BJ (cell line): Measurements from ENCODE around the gene SPG21. TPM values are rescaled to one million over a fixed set of nuclear protein-coding genes. Genes with fewer than 3 reads are reported as not detected.
A peak's percentile ranks its signal among the peaks of the same experiment; 100 is the strongest.
"Not testable (repeated sequence)": the region's sequence is repeated elsewhere in the genome, so short reads cannot be mapped to it uniquely, and the experiment has no call there.

Source experiments
- CTCF ChIA-PET: fragments of 350-600 bp; formaldehyde crosslinking; extraction: SDS; loops from one replicate; lab custom pipeline; 2021; ENCODE audit warnings: antibody characterized with exemption, inconsistent platforms; lab: Yijun Ruan, JAX
- POLR2A ChIA-PET: fragments of 300-600 bp; sonication (Branson Sonifier 250); formaldehyde crosslinking; extraction: SDS; loops from one replicate; lab custom pipeline; 2021; ENCODE audit warnings: antibody characterized with exemption; lab: Charles Lee
- DNase-seq: peaks from one replicate; pipeline ENCODE4 v3.0.0-alpha.2; 2011; ENCODE audit warnings: low read depth
- H3K27me3 ChIP-seq: 2 replicates; pipeline ENCODE4 v1.6.0; 2011; ENCODE audit warnings: low read length; ENCODE audit not compliant: control insufficient read depth, insufficient read depth
- H3K36me3 ChIP-seq: 2 replicates; pipeline ENCODE4 v1.5.1; 2011; ENCODE audit warnings: low read length; ENCODE audit not compliant: control insufficient read depth, insufficient read depth
- H3K4me3 ChIP-seq: 2 replicates; pipeline ENCODE4 v1.5.1; 2011; ENCODE audit warnings: low read depth, mild to moderate bottlenecking, control low read depth, low read length
- CTCF ChIP-seq: IDR thresholded peaks from 2 replicates; pipeline ENCODE4 v1.5.1; 2011; ENCODE audit warnings: low read depth, mild to moderate bottlenecking, control low read depth, inconsistent platforms, low read length, moderate library complexity; ENCODE audit not compliant: insufficient read depth
- polyA plus RNA-seq: library from polyadenylated mRNA; depleted of rRNA; stranded (reverse); fragments of >200 nt; gene quantifications from 2 replicates; pipeline ENCODE4 v1.2.3, GENCODE V29; 2011

Gene SPG21
- polyA plus RNA-seq, 1 experiment, result 54.7 TPM

- CTCF ChIA-PET, result no interaction called here
- POLR2A ChIA-PET, result no interaction called here
- DNase-seq, result no peak
These were observed 38.6 kb upstream of the SPG21 start for GRCh38 chr15:65028338-65028737.

GRCh38 chr15:65027593-65027992 is 37.9 kb upstream of the SPG21 start:
- no peak for TF ChIP-seq CTCF
- no peak for DNase-seq
- ChIA-PET CTCF (no interaction called here), POLR2A (no interaction called here)
- peaks cover 8% of the 10 kb centered on the region for H3K36me3 ChIP-seq
- H3K27me3 ChIP-seq, result peaks cover 3% of the 10 kb centered on the region; the same call in 1 of the 2 replicates
- H3K4me3 ChIP-seq, result no peak overlapping the region

More at GRCh38 chr15:65028338-65028737, 38.6 kb upstream of the SPG21 start:
- peaks cover 8% of the 10 kb centered on the region for H3K36me3 ChIP-seq
- H3K4me3 ChIP-seq, result peak overlapping the region; percentile 91
- H3K27me3 ChIP-seq, result peaks cover 3% of the 10 kb centered on the region; the same call in 1 of the 2 replicates
- no peak for TF ChIP-seq CTCF

DNA sequence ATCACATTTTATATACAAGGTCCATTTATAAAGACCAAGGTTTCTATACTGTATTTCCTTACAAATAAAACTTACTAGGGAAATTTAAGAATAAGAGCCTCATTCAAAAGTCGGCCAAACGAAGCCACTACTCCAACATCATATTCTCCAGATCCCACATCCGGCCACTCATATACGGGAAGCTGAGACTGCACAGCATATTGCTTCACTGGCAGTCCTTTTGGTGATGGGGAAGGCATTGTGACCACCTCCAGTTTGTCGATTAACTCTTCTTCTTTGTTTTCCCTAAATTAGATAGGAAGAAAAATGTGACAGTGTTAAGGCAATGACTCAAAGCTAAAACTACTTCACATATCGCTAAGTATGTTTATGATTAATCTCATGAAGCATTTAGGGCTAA is 37.0 kb upstream of the SPG21 start:
- no peak for TF ChIP-seq CTCF
- H3K36me3 ChIP-seq, result peaks cover 8% of the 10 kb centered on the region
- DNase-seq, result no peak
- 0 out of 2 replicates have a peak, but pooled peaks cover under 1% of the 10 kb centered on the region for H3K27me3 ChIP-seq
- CTCF ChIA-PET, result interaction anchor here (0.9 kb wide), 1 partner anchor 8 kb away, joined by 3 read pairs; no protein-coding TSS in a partner anchor
- H3K4me3 ChIP-seq, result no peak overlapping the region
- POLR2A ChIA-PET, result interaction anchor here (0.6 kb wide), 1 partner anchor 133 kb away, joined by 5 read pairs; no protein-coding TSS in a partner anchor

GRCh38 chr15:65021488-65021887 is 31.8 kb upstream of the SPG21 start:
- Histone ChIP-seq H3K36me3 (peaks cover 10% of the 10 kb centered on the region), H3K4me3 (no peak overlapping the region), H3K27me3 (no peaks in the 10 kb centered on the region)
- ChIA-PET POLR2A (no interaction called here), CTCF (no interaction called here)
- DNase-seq, result no peak
- no peak for TF ChIP-seq CTCF

GRCh38 chr15:65020419-65020818 is 30.7 kb upstream of the SPG21 start:
- POLR2A ChIA-PET, result no interaction called here
- TF ChIP-seq CTCF, result no peak
- peaks cover 4% of the 10 kb centered on the region for H3K36me3 ChIP-seq

GRCh38 chr15:65011198-65011597 is 21.5 kb upstream of the SPG21 start:
- DNase-seq, H3K27me3 ChIP-seq, POLR2A ChIA-PET, H3K4me3 ChIP-seq, H3K36me3 ChIP-seq: not testable (repeated sequence)
- CTCF ChIA-PET, result interaction anchor here (0.7 to 0.8 kb wide), 2 partner anchors 10 to 283 kb away, joined by 3 read pairs; no protein-coding TSS in a partner anchor

More at GRCh38 chr15:65020419-65020818, 30.7 kb upstream of the SPG21 start:
- Histone ChIP-seq H3K27me3 (no peaks in the 10 kb centered on the region), H3K4me3 (no peak overlapping the region)
- DNase-seq, result no peak
- CTCF ChIA-PET, result no interaction called here
